ENCODE measurements around the gene GALNT7. TPM values are rescaled to one million over a fixed set of nuclear protein-coding genes. Genes with fewer than 3 reads are reported as not detected.

The GALNT7 gene
- total and polyA plus RNA-seq, 2 of the 13 experiments (the other 11 are each of a cell fraction or from before 2014, with no cell fraction given): 0.08 to 0.13 TPM

- TF ChIP-seq FOXO4 (CRISPR knock-in tag; conservative IDR thresholded peaks at IDR 0.05) (no peak), SNAPC2 (CRISPR knock-in tag; IDR thresholded peaks at IDR 0.05) (0 out of 2 replicates have a peak, but pooled peaks have one; percentile 0), FOXP4 (CRISPR knock-in tag; IDR thresholded peaks at IDR 0.05) (peak; percentile 60; the same call in 1 of the 2 replicates), KLF15 (CRISPR knock-in tag; IDR thresholded peaks at IDR 0.05; ENCODE audit: borderline replicate concordance) (no peak), THAP11 (CRISPR knock-in tag; IDR thresholded peaks at IDR 0.05) (0 out of 2 replicates have a peak, but pooled peaks have one; percentile 10), LCORL (IDR thresholded peaks at IDR 0.05) (no peak), LCORL (CRISPR knock-in tag; IDR thresholded peaks at IDR 0.05) (no peak), RARG (CRISPR knock-in tag; IDR thresholded peaks at IDR 0.05; ENCODE audit: low read depth) (no peak), SOX6 (IDR thresholded peaks at IDR 0.05) (no peak), SOX6 (CRISPR knock-in tag; IDR thresholded peaks at IDR 0.05) (peak; percentile 46), BHLHE40 (IDR thresholded peaks at IDR 0.05; ENCODE audit: low read length) (no peak), ISX (CRISPR knock-in tag; conservative IDR thresholded peaks at IDR 0.05) (no peak), DNMT3B (CRISPR knock-in tag; conservative IDR thresholded peaks at IDR 0.05) (no peak), FLYWCH1 (CRISPR knock-in tag; IDR thresholded peaks at IDR 0.05) (0 out of 2 replicates have a peak, but pooled peaks have one; percentile 20), ZNF552 (CRISPR knock-in tag; IDR thresholded peaks at IDR 0.05; ENCODE audit: borderline replicate concordance) (no peak), DMAP1 (CRISPR knock-in tag; IDR thresholded peaks at IDR 0.05) (peak; percentile 35; the same call in 1 of the 2 replicates)
- TF ChIP-seq, protein P1, sequence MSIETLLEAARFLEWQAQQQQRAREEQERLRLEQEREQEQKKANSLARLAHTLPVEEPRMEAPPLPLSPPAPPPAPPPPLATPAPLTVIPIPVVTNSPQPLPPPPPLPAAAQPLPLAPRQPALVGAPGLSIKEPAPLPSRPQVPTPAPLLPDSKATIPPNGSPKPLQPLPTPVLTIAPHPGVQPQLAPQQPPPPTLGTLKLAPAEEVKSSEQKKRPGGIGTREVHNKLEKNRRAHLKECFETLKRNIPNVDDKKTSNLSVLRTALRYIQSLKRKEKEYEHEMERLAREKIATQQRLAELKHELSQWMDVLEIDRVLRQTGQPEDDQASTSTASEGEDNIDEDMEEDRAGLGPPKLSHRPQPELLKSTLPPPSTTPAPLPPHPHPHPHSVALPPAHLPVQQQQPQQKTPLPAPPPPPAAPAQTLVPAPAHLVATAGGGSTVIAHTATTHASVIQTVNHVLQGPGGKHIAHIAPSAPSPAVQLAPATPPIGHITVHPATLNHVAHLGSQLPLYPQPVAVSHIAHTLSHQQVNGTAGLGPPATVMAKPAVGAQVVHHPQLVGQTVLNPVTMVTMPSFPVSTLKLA (IDR thresholded peaks at IDR 0.05): no peak
- TF ChIP-seq, protein P2, sequence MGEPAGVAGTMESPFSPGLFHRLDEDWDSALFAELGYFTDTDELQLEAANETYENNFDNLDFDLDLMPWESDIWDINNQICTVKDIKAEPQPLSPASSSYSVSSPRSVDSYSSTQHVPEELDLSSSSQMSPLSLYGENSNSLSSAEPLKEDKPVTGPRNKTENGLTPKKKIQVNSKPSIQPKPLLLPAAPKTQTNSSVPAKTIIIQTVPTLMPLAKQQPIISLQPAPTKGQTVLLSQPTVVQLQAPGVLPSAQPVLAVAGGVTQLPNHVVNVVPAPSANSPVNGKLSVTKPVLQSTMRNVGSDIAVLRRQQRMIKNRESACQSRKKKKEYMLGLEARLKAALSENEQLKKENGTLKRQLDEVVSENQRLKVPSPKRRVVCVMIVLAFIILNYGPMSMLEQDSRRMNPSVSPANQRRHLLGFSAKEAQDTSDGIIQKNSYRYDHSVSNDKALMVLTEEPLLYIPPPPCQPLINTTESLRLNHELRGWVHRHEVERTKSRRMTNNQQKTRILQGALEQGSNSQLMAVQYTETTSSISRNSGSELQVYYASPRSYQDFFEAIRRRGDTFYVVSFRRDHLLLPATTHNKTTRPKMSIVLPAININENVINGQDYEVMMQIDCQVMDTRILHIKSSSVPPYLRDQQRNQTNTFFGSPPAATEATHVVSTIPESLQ (CRISPR knock-in tag; conservative IDR thresholded peaks at IDR 0.05): no peak
- TF ChIP-seq, protein P3, sequence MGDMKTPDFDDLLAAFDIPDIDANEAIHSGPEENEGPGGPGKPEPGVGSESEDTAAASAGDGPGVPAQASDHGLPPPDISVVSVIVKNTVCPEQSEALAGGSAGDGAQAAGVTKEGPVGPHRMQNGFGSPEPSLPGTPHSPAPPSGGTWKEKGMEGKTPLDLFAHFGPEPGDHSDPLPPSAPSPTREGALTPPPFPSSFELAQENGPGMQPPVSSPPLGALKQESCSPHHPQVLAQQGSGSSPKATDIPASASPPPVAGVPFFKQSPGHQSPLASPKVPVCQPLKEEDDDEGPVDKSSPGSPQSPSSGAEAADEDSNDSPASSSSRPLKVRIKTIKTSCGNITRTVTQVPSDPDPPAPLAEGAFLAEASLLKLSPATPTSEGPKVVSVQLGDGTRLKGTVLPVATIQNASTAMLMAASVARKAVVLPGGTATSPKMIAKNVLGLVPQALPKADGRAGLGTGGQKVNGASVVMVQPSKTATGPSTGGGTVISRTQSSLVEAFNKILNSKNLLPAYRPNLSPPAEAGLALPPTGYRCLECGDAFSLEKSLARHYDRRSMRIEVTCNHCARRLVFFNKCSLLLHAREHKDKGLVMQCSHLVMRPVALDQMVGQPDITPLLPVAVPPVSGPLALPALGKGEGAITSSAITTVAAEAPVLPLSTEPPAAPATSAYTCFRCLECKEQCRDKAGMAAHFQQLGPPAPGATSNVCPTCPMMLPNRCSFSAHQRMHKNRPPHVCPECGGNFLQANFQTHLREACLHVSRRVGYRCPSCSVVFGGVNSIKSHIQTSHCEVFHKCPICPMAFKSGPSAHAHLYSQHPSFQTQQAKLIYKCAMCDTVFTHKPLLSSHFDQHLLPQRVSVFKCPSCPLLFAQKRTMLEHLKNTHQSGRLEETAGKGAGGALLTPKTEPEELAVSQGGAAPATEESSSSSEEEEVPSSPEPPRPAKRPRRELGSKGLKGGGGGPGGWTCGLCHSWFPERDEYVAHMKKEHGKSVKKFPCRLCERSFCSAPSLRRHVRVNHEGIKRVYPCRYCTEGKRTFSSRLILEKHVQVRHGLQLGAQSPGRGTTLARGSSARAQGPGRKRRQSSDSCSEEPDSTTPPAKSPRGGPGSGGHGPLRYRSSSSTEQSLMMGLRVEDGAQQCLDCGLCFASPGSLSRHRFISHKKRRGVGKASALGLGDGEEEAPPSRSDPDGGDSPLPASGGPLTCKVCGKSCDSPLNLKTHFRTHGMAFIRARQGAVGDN (CRISPR knock-in tag; IDR thresholded peaks at IDR 0.05): peak; percentile 38; the same call in 1 of the 2 replicates
Measured at GRCh38 chr4:173334891-173335752, 166.5 kb downstream of the GALNT7 start (continued).

Measured in HepG2 (cell line).